ENCODE measurements around the gene UGT1A7.

The UGT1A7 gene

GRCh38 chr2:233799087-233799665, 117.5 kb downstream of the UGT1A7 start:
- peaks cover 16% of the 10 kb centered on the region for H3K27me3 Mint-ChIP-seq (ENCODE audit: low read depth)
- peaks cover 4% of the 10 kb centered on the region for H3K9me3 Mint-ChIP-seq
- no peak for TF ChIP-seq CTCF (IDR thresholded peaks at IDR 0.05; ENCODE audit: unreplicated experiment in 3 of 3)
- H3K4me1 Mint-ChIP-seq, result no peaks in the 10 kb centered on the region
- no peaks in the 10 kb centered on the region for H3K36me3 Mint-ChIP-seq (ENCODE audit: low read depth)
- H3K27ac Mint-ChIP-seq, result no peak overlapping the region
- H3K4me3 Mint-ChIP-seq, result no peak overlapping the region

- Mint-ChIP-seq H3K36me3 (ENCODE audit: low read depth) (no peaks in the 10 kb centered on the region), H3K4me3 (no peak overlapping the region), H3K27ac (no peak overlapping the region), H3K27me3 (ENCODE audit: low read depth) (peaks cover 19% of the 10 kb centered on the region), H3K4me1 (no peaks in the 10 kb centered on the region), H3K9me3 (peaks cover 4% of the 10 kb centered on the region)
- TF ChIP-seq CTCF (IDR thresholded peaks at IDR 0.05; ENCODE audit: unreplicated experiment in 3 of 3), result no peak
Measured at GRCh38 chr2:233799716-233800115, 118.0 kb downstream of the UGT1A7 start.

DNA sequence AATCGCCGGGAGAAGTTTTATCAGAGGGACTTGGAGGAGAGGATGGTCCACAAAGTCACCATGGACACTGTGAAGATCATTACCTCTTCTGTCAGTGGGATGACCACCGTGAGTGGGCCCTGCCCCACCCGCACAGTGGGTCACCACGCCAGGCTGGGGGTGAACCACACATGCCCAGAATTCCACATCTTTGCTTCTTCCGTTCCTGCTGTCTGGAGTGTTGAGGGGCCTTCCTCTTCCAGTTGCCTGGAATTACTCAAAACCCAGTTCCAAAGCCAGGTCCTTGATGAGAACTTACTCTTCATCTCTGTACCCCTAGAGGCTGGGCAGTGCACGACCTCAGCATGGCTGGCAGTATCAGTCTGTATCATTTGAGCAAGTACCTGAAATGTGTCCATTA, 118.5 kb downstream of the UGT1A7 start:
- TF ChIP-seq CTCF (IDR thresholded peaks at IDR 0.05; ENCODE audit: unreplicated experiment in 3 of 3), result no peak
- no peaks in the 10 kb centered on the region for H3K36me3 Mint-ChIP-seq (ENCODE audit: low read depth)
- H3K27me3 Mint-ChIP-seq (ENCODE audit: low read depth), result peaks cover 17% of the 10 kb centered on the region
- no peak overlapping the region for H3K27ac Mint-ChIP-seq
- no peak overlapping the region for H3K4me3 Mint-ChIP-seq
- peaks cover 4% of the 10 kb centered on the region for H3K9me3 Mint-ChIP-seq
- H3K4me1 Mint-ChIP-seq, result no peaks in the 10 kb centered on the region

DNA sequence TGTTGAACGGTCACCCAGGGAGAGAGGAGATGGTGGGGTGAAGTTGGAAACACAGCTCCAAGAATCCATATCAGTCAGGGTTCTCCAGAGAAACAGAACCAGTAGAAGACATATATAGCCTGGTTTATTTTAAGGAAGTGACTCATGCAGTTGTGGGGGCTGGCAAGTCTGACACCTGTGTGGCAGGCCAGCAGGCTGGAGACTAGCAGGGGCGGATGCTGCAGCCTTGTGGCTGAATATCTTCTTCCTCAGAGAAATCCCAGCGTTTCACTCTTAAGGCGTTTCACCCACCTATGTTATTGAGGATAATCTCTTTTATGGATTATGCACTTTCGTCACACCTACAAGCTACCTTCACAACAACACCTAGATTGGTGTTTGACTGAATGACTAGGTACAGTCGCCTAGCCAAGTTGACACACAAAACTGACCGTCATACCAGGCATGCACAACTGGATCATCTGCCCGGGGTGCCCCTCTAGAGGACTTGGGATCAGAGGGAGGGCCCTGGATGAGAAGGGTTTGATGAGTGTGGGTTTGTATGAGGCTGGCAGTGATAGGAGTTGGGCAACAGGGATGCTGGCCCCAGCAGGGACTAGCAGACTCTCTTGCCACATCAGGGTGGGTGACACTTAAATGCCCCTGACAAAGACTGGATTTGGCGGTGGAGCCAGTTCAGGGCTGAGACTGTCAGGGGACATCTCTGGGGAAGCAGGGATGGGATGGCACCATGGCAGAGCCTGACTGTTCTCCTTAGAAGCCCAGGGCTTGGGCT, 119.8 kb downstream of the UGT1A7 start:
- H3K4me3 Mint-ChIP-seq, result no peak overlapping the region
- H3K27me3 Mint-ChIP-seq (ENCODE audit: low read depth), result peaks cover 15% of the 10 kb centered on the region
- no peak overlapping the region for H3K27ac Mint-ChIP-seq
- no peaks in the 10 kb centered on the region for H3K4me1 Mint-ChIP-seq
- H3K36me3 Mint-ChIP-seq (ENCODE audit: low read depth), result no peaks in the 10 kb centered on the region
- TF ChIP-seq CTCF (IDR thresholded peaks at IDR 0.05; ENCODE audit: unreplicated experiment in 3 of 3), result no peak
- H3K9me3 Mint-ChIP-seq, result peaks cover 4% of the 10 kb centered on the region

GRCh38 chr2:233802132-233802815, 120.6 kb downstream of the UGT1A7 start:
- Mint-ChIP-seq H3K9me3 (peaks cover 4% of the 10 kb centered on the region), H3K27me3 (ENCODE audit: low read depth) (peaks cover 17% of the 10 kb centered on the region), H3K4me1 (no peaks in the 10 kb centered on the region), H3K27ac (no peak overlapping the region), H3K36me3 (ENCODE audit: low read depth) (no peaks in the 10 kb centered on the region), H3K4me3 (no peak overlapping the region)
- TF ChIP-seq CTCF (IDR thresholded peaks at IDR 0.05; ENCODE audit: unreplicated experiment in 3 of 3), result no peak
